HG03558 (cell line): ENCODE data around the gene NOXO1.

Experiments
- ATAC-seq: cut with Tn5 transposase; IDR thresholded peaks from one replicate; pipeline ENCODE4 v1.9.1; 2021; ENCODE audit warnings: moderate number of reproducible peaks; ENCODE audit not compliant: unreplicated experiment; ENCODE audit errors: extremely low read depth

Gene NOXO1

DNA sequence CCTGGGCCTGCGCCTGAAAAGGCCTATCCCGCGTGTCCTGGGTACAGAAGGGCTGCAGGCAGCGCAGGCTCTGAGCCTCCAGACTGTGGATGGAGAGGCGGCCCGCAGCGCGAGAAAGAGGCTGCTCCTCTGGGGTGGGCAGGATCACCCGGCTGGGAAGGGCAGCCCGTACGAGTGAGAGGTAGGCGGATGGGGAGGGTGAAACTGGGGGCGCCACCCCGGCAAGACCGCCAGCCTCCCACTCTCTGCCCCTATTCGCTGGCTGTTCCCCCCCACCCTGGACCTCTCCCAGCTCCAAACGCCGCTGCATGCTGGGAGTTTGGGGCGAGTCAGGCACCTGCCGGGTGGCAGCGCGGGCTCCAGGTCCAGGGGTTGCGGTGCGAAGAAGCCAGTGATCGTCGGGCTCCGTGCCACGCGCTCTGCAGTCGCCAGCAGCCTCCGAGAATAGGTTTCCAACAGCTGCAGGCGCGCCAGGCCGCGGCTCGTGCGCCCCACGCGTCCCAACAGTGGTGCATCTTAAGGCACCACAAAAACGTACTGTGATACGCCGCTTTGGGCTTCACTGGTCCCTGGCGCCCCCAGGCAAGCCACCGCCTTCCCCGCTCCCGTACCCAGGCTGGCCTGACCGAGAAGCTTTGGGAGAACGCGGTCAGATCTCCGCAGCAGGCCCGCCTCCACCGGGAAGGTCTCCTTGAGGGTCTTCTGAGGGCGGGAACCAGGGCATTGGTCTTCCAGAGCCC lies 1.1 kb downstream of the NOXO1 start:
- no peak for ATAC-seq

DNA sequence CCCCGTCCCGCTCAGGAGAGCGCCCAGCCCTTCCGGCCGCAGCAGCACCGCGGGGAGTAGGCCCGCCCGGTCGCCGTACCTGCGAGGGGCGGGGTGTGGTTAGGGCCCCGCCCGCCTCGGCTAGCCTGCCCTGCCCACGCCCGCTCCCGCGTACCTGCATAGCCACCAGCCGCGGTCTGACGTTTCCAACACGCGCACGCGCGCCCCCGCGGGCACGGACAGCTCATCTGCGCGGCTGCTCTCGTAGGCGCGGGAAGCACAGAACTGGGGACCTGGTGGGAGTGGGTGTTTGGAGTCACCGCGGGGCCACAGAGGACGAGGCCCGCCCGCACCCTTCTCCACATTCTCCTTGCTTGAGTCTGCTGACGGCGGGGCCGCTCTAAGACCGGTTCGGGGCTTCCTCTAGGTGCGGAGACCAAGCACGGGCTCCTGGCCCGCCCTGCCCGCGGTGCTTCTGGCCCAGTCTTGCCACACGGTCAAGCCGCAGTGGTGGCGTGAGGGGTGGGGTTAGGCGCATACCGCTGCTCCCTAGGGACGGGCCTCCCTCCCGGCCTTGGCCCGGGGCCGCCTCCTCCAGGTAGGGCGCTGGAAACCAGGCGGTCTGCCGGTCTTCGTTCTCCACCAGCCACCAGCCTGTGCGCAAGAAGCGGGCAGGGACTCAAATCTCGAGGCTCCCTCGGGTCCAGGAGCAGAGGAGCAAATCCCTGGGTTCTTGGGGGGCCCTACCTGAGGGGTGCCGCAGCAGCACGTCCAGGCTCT lies 1.8 kb downstream of the NOXO1 start:
- no peak for ATAC-seq

DNA sequence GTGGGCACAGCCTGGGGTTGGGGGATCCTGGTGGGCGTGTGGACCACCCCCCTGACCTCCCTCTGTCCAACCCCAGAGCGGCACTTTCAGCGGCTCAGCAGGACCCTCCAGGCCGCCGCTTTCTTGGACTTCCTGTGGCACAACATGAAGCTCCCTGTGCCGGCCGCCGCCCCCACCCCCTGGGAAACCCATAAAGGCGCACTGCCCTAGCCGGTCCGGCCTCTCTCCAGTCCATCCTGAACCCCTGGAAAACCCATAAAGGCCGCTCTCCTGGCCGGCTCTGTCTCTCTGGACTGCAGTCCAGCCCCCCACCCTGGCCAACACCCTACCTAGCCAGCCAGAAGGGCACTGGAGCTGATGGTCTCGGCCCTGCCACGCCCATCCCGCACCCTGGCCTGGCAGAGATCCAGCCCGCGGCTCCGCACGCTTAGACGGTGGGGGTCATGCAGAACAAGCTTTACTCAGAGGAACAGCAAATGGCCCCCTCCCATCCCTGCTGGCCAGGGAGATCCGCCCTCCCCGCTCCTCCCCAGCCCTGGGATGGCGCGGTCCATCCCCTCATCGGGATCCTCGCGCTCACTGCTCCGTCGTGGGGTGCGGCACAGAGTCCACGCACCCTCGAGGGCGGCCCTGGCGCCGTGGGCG lies 2.7 kb downstream of the NOXO1 start:
- ATAC-seq, result no peak

DNA sequence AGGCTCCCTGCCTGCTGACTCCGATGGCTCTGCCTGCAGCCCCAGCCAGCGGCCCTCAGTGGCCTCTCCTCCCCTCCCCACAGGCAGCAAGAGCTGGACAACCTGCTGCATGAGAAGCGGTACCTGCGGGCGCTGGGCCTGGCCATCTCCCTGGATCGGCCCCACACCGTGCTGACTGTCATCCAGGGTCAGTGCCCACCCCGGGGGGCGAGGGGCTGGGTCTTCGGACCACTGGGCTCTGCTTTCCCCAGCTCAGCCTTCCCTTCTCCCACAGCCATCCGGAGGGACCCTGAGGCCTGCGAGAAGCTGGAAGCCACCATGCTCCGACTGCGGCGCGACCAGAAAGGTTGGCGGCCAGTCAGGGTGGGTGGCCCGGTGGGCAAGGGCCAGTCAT lies 3.4 kb downstream of the NOXO1 start:
- ATAC-seq, result no peak

DNA sequence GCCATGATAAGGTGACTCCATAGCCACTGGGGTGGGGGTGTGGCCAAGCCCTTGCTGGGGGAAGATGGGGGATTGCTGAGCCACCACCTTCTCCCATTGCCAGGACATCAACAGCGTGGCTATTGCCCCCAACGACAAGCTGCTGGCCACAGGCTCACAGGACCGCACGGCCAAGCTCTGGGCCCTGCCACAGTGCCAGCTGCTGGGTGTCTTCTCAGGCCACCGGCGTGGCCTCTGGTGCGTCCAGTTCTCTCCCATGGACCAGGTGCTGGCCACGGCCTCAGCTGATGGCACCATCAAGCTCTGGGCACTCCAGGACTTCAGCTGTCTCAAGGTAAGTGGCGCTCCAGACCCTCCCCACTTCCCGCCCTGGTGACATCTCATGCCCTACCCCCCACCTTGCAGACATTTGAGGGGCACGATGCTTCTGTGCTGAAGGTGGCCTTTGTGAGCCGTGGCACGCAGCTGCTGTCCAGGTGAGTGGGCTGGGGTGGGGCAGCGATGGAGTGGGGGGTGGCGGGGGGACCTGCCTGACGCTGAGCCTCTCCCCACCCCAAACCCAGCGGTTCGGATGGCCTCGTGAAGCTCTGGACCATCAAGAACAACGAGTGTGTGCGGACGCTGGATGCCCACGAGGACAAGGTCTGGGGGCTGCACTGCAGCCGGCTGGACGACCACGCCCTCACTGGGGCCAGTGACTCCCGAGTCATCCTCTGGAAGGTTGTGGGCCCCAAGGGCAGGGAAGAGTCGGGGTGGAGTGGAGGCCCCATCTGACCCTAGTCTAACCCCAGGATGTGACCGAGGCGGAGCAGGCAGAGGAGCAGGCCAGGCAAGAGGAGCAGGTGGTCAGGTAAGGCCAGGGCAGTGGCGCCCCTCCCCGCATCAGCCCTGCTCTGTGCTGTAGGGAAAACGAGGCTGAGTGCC lies 4.1 kb downstream of the NOXO1 start:
- ATAC-seq, result no peak

DNA sequence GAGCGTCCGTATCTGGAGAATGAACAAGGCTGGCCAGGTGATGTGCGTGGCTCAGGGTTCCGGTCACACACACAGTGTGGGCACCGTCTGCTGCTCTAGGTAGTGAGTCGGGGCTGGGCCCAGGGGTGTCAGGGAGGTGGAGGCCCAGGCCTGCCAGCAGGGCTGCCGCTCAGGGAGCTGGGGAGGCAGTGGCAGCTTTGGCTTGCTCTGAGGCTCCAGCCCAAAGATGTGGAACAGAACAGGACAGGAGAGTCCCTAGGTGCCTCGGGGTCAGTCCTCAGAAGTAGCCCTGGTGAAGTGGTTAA lies 5.1 kb downstream of the NOXO1 start:
- ATAC-seq, result no peak

DNA sequence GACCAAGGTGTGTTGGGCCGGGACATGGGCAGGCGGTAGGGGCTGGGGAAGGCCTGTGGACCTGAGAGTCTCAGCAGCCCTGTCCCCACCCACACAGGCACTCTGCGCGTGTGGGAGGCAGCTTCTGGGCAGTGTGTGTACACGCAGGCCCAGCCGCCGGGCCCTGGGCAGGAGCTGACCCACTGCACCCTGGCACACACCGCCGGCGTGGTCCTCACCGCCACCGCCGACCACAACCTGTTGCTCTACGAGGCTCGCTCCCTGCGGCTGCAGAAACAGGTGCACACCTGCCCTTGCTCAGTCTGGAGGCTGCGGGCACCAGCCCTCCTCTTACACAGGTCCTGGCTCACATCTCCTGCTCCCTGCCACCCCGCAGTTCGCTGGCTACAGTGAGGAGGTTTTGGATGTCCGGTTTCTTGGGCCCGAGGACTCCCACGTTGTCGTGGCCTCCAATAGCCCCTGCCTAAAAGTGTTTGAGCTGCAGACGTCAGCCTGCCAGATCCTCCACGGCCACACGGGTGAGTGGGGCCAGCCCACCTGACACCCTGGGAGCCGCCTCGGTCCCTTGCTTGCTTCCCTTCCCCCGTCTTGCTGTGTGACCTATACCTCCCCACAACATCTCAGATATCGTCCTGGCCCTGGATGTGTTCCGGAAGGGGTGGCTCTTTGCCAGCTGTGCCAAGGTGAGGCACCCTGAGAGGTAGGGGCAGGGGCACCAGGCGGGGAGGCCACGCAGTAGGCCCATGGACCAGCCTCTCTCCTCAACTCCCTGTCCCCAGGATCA lies 5.6 kb downstream of the NOXO1 start:
- ATAC-seq, result no peak

DNA sequence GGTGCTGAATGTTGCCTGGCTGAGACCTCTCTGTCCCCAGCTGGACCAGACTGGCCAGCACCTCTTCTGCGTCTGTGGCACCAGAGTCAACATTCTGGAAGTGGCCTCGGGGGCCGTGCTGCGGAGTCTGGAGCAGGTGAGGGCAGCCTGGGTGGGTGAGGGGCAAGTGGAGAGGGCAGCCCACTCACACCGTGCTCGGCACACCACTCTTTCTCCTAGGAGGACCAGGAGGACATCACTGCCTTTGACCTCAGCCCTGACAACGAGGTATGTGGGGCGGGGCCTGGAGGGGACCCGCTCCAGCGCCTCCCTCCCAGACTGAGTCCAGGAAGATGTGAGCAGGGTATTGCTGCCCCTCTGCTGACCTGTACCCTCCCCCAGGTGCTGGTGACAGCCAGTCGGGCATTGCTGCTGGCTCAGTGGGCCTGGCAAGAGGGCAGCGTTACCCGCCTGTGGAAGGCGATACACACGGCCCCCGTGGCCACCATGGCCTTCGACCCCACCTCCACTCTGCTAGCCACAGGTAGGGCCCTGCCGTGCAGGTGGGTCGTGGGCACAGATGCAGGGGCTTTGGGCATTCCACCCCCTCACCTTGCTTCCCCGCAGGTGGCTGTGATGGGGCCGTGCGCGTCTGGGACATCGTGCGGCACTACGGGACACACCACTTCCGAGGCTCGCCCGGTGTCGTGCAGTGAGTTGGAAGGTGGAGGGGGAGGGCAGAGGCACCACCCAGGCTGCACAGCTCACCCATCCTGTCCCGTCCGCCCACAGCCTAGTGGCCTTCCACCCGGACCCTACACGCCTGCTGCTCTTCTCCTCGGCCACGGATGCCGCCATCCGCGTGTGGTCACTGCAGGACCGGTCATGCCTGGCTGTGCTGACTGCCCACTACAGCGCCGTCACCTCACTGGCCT lies 6.9 kb downstream of the NOXO1 start:
- no peak for ATAC-seq

DNA sequence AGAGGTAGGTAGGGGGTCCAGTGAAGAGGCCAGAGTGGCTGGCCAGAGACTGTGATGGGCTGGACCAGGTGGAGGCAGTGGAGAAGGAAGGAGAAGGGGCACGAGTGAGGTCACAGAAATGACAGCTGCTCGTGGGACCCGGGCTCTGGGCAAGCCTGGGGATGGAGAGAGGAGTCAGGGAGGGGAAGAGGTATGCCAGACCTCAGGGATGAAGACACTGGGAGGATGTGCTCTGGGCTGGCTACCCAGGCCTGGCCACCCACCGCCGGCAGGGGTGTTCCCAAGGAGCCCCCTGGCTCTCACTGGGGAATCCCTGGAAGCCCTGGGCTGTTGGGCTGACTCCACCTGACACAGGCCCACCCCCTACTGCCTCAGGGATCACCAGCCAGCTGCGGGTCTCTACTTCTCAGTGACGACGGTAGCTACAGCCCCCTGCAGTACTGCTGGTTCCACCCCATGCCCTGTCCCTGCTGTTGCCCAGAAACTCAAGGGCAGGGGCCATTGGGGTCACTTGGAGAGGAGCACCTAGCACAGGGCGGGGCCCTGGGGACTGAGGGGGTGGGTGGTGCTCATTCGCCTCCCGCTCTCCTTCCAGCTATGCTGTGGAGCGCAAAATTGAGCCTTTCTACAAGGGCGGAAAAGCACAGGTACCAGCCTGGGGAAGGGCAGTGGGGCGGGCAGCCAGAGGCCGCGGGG lies 7.7 kb downstream of the NOXO1 start:
- ATAC-seq, result no peak

DNA sequence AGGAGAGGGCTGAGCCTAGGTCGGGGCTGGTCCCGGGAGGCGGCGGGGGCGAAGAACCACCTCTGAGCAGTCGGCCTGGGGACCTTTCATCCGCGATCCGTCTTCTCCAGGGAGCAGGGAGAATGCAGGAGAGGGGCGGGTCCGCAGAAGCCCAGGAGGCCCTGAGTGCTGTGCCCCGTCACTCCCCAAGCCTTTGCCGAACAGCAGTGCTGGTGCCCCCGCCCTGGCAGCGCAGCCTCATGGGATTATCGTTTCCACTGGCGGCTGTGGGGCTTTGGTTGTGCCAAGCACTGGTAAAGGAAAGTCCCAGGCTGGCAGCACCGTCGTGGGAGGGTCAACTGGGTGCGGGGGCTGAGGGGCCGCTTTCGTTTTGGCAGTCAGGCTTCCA lies 8.8 kb downstream of the NOXO1 start:
- no peak for ATAC-seq

DNA sequence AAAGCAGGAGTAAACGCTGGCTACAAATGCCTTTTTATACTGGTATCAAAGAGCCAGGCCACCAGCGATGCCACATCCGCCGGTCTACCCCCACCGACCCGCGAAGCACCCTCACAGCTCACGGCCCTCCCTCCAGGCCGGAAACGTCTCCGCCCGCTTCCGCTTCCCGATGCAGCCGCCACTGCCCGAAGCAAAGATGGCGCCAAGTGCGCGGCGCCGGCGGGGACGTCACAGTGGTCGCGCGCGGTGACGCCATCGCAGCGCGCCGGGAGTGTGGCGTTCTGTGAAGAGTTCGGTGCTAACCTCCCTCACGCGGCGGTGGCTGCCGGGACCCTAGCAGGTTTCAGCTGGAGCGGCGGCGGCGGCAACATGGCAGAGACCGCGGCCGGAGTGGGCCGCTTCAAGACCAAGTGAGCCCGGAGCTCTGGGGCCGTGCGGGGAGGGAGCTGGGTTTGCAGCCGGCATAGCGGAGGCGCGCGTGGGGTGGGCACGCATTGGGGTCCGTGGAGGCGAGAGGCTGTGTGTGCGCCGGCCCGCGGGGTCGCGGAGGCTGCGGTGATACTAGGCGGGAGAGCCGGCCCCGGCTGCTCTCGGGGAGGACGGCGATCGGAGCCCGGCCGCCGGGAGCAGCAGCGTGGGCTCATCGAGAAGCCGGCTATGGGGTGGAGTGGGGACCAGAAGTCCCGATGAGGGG lies 9.3 kb downstream of the NOXO1 start, which contains the start of gene TBL3:
TSS of gene TBL3 (plus strand) at position 258 of the 694 bp plus-strand sequence. CDS start at position 370, 112 bp downstream.
- ATAC-seq, result peak; percentile 72

DNA sequence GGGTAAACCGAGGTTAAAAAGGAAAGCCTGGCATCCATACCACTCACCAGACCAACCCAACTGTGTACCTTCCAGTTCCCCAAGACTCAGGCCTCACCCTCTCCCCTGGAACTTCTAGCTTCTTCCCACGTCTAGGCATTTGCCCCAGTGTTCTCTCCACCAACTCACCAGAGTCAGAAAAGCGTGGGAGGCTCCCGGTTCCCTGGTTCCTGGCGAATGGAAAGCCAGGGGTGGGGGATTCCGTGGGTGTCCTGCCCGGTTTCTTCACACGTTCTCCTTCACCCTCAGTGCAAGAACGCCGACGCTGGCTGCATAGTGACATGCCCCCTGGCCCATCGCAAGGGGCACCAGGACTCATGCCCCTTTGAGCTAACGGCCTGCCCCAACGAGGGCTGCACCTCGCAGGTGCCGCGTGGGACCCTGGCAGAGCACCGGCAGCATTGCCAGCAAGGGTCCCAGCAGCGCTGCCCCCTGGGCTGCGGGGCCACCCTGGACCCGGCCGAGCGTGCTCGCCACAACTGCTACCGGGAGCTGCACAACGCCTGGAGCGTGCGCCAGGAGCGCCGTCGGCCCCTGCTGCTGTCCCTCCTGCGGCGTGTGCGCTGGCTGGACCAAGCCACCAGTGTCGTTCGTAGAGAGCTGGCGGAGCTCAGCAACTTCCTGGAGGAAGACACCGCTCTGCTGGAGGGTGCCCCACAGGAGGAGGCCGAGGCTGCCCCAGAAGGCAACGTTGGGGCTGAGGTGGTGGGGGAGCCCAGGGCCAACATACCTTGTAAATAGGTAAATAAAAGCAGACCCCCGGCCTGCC lies 12.9 kb downstream of the NOXO1 start:
- ATAC-seq, result no peak

DNA sequence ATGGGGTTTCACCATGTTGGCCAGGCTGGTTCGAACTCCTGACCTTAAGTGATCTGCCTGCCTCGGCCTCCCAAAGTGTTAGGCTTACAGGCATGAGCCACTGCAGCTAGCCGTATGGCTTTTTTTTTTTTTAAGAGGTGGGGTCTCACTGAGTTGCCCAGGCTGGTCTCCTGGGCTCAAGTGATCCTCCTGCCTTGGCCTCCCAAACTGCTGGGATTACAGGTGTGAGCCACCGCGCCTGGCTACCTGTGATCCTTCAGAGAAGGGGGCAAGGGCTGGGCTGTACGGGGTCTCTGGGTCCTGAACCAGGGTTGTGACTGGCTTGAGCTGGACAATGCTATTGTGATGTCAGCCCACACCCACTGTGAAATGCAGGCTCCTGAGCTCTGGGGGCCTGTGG lies 14.8 kb downstream of the NOXO1 start, which contains the start of gene RNF151:
TSS of gene RNF151 (plus strand) at position 397 of the 400 bp plus-strand sequence. CDS start 26 bp downstream, outside the sequence.
- no peak for ATAC-seq

DNA sequence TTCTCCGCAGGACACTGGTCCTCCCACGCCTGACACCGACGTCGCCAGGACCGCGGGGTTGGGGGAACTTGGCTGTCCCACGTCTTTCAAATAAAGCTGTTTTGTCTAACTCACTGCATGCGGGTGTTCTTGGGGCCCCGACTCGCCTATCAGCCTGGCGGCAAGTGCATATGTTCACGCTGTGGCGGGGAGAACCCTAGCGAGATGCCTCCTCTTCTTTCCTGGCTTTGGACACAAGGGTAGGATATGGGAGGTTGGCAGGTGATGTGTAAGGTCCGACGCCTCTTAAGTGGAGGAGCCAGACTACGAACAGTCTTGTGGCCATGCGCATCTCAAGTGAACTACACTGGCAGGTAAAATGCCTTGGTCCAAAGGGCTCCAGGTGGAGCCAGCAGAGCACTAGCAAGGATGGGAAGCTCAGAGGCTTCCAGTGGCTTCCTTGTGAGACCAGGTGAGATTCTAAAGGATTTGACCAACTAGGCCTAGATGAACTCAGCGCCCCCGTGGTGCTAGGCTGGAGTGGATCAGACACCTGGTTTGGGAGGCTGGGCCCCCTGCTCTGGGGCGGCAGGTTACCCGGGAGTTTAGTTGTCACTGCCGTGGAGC lies 15.8 kb downstream of the NOXO1 start:
- no peak for ATAC-seq

DNA sequence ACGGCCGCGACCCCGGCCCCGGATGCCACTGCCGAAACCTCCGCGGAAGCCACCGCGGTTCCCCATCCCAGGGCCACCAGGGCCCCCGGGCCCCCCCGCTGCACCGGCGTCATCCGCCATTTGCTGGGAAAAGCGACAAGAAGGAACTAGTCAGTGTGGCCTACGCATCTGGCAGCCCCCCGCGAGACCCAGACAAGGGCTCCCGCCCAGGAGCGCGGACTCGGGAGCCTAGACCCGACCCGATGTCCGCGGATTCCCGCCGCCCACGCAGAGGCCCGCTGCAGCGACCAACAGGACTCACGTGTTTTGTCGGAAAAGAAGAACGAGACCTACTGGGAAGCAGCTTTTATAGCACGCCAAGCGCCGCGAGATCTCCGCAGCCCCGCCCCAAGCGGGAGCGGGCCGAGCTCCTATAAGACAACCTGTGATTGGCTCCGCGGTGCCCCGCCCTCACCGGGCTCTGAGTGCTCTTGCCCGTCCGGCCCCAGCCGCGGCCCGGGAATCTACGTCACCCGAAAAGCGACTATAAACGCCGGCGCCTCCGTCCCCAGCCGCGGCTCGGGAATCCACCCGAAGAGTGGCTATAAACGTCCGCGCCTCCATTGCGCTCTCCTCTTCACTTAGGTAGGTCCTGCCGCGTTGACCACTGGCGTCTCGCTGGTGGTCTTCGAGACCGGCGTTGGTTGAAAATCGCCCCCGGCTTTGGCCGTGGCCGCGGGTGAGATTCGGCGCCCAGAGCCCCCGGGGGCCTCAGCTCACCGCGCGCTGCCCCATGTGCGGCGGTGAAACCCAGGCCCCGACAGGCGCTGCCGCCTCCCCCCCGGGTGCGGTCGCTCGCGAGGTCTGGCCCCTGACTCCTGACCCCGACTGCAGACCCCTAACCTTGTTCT lies 16.5 kb downstream of the NOXO1 start, which contains the start of gene RPS2:
TSS of gene RPS2 (minus strand) at position 321 of the 890 bp plus-strand sequence. CDS start at position 120, 201 bp downstream.
- peak; percentile 70 for ATAC-seq
